ENCODE results near the gene LARGE1.

- TF ChIP-seq, protein P1, sequence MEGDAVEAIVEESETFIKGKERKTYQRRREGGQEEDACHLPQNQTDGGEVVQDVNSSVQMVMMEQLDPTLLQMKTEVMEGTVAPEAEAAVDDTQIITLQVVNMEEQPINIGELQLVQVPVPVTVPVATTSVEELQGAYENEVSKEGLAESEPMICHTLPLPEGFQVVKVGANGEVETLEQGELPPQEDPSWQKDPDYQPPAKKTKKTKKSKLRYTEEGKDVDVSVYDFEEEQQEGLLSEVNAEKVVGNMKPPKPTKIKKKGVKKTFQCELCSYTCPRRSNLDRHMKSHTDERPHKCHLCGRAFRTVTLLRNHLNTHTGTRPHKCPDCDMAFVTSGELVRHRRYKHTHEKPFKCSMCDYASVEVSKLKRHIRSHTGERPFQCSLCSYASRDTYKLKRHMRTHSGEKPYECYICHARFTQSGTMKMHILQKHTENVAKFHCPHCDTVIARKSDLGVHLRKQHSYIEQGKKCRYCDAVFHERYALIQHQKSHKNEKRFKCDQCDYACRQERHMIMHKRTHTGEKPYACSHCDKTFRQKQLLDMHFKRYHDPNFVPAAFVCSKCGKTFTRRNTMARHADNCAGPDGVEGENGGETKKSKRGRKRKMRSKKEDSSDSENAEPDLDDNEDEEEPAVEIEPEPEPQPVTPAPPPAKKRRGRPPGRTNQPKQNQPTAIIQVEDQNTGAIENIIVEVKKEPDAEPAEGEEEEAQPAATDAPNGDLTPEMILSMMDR (IDR thresholded peaks at IDR 0.05 in 8 of 11, conservative IDR thresholded peaks at IDR 0.05 in 3 of 11) = no peak
- TF ChIP-seq POLR2AphosphoS5 (IDR thresholded peaks at IDR 0.05) = no peak
- no peak for TF ChIP-seq POLR2A (IDR thresholded peaks at IDR 0.05)
Observed at GRCh38 chr22:33677536-33677935, 242.7 kb downstream of the LARGE1 start.
